Mesendoderm (in vitro differentiated cells): Measurements from ENCODE around the gene SPINT4.
"Not testable (repeated sequence)": the region's sequence is repeated elsewhere in the genome, so short reads cannot be mapped to it uniquely, and the experiment has no call there.

Experiments used
- DNase-seq: peaks from one replicate; pipeline ENCODE4 v3.0.0; 2013
- H2AK5ac ChIP-seq: 2 replicates; pipeline ENCODE4 v1.6.1; 2013; ENCODE audit warnings: low read length, inconsistent platforms
- H2BK120ac ChIP-seq: 2 replicates; pipeline ENCODE4 v1.6.1; 2013; ENCODE audit warnings: low read depth, mild to moderate bottlenecking, low read length, moderate library complexity, mixed read lengths
- H2BK15ac ChIP-seq: replicated peaks from 2 replicates; pipeline ENCODE4 v1.6.1; 2013; ENCODE audit warnings: low read depth, mild to moderate bottlenecking, moderate library complexity
- H2BK5ac ChIP-seq: 2 replicates; pipeline ENCODE4 v1.6.1; 2013; ENCODE audit warnings: low read length, inconsistent platforms
- H3K18ac ChIP-seq: 2 replicates; pipeline ENCODE4 v1.6.1; 2013; ENCODE audit warnings: mild to moderate bottlenecking, low read length, mixed read lengths
- H3K23ac ChIP-seq: one replicate; pipeline ENCODE4 v1.6.1; 2013; ENCODE audit warnings: low read length
- H3K27ac ChIP-seq: 2 replicates; pipeline ENCODE4 v1.5.1; 2013; ENCODE audit warnings: low read depth, mild to moderate bottlenecking, inconsistent platforms, low read length, moderate library complexity
- H3K27me3 ChIP-seq: 2 replicates; pipeline ENCODE4 v1.6.1; 2013; ENCODE audit warnings: low read length, control low read depth, mild to moderate bottlenecking, inconsistent platforms; ENCODE audit not compliant: insufficient read depth, poor library complexity
- H3K36me3 ChIP-seq: 2 replicates; pipeline ENCODE4 v1.6.1; 2013; ENCODE audit warnings: low read length, inconsistent platforms; ENCODE audit not compliant: control insufficient read depth, insufficient read depth
- H3K4ac ChIP-seq: one replicate; pipeline ENCODE4 v1.6.1; 2013; ENCODE audit warnings: low read depth, mild to moderate bottlenecking, low read length, moderate library complexity
- H3K4me1 ChIP-seq: 2 replicates; pipeline ENCODE4 v1.6.1; 2013; ENCODE audit warnings: low read depth, low read length, inconsistent platforms; ENCODE audit not compliant: control insufficient read depth
- H3K4me2 ChIP-seq: 2 replicates; pipeline ENCODE4 v1.6.1; 2013; ENCODE audit warnings: low read length
- H3K4me3 ChIP-seq: 2 replicates; pipeline ENCODE4 v1.5.1; 2013; ENCODE audit warnings: mild to moderate bottlenecking, low read length
- H3K56ac ChIP-seq: one replicate; pipeline ENCODE4 v1.6.1; 2013; ENCODE audit warnings: low read length
- H3K79me1 ChIP-seq: 2 replicates; pipeline ENCODE4 v1.6.1; 2013; ENCODE audit warnings: low read length, inconsistent platforms
- H3K79me2 ChIP-seq: 2 replicates; pipeline ENCODE4 v1.6.1; 2013; ENCODE audit warnings: mild to moderate bottlenecking, low read length; ENCODE audit not compliant: control insufficient read depth, insufficient read depth
- H3K9ac ChIP-seq: 2 replicates; pipeline ENCODE4 v1.6.1; 2013; ENCODE audit warnings: low read length, inconsistent platforms
- H4K5ac ChIP-seq: one replicate; pipeline ENCODE4 v1.6.1; 2013; ENCODE audit warnings: low read length
- H4K8ac ChIP-seq: one replicate; pipeline ENCODE4 v1.6.1; 2013; ENCODE audit warnings: low read depth, mild to moderate bottlenecking, control low read depth, low read length, moderate library complexity
- WGBS: extraction: QIAGEN DNeasy Blood & Tissue Kit; methylation state at CpG from one replicate; pipeline ENCODE4 v1.1.7; 2013; ENCODE audit warnings: low lambda C conversion rate, missing lambda C conversion rate; ENCODE audit not compliant: insufficient coverage; ENCODE audit errors: extremely low coverage; 5-methylcytosine and 5-hydroxymethylcytosine counted together

The SPINT4 gene

GRCh38 chr20:45752746-45753145 is 30.6 kb downstream of the SPINT4 start:
- no peak overlapping the region for H3K9ac ChIP-seq
- H2BK120ac ChIP-seq, result no peak overlapping the region
- no peak for DNase-seq
- H3K4ac ChIP-seq, result no peak overlapping the region
- H3K27ac ChIP-seq, result no peak overlapping the region
- H3K23ac ChIP-seq, result no peak overlapping the region
- H3K79me1 ChIP-seq, result no peaks in the 10 kb centered on the region
- no peak overlapping the region for H3K4me3 ChIP-seq
- H4K8ac ChIP-seq, result no peak overlapping the region
- no peaks in the 10 kb centered on the region for H3K79me2 ChIP-seq
- H3K56ac ChIP-seq, result no peak overlapping the region
- no peaks in the 10 kb centered on the region for H3K4me1 ChIP-seq
- WGBS, result no CpG with 5 or more reads among the region's 3 CpGs
- no peaks in the 10 kb centered on the region for H3K27me3 ChIP-seq
- no peak overlapping the region for H2AK5ac ChIP-seq
- no peaks in the 10 kb centered on the region for H3K36me3 ChIP-seq
- H2BK15ac ChIP-seq, result no peak overlapping the region
- H3K4me2 ChIP-seq, result no peak overlapping the region
- no peak overlapping the region for H4K5ac ChIP-seq
- no peak overlapping the region for H3K18ac ChIP-seq
- no peak overlapping the region for H2BK5ac ChIP-seq

- H3K79me1 ChIP-seq, result no peaks in the 10 kb centered on the region
- DNase-seq, result no peak
- H3K4me1 ChIP-seq, result no peaks in the 10 kb centered on the region
- no peaks in the 10 kb centered on the region for H3K27me3 ChIP-seq
- no peak overlapping the region for H3K4me2 ChIP-seq
- H3K23ac ChIP-seq, result no peak overlapping the region
- H2BK120ac ChIP-seq, result peak overlapping the region; percentile 35
- peak overlapping the region; percentile 8 for H3K18ac ChIP-seq
- no peak overlapping the region for H3K56ac ChIP-seq
- no peak overlapping the region for H2AK5ac ChIP-seq
- WGBS, result no CpG with 5 or more reads among the region's 4 CpGs
- no peak overlapping the region for H3K9ac ChIP-seq
- H3K27ac ChIP-seq, result no peak overlapping the region
- no peak overlapping the region for H4K8ac ChIP-seq
- no peak overlapping the region for H3K4me3 ChIP-seq
- no peaks in the 10 kb centered on the region for H3K36me3 ChIP-seq
- no peak overlapping the region for H4K5ac ChIP-seq
- no peak overlapping the region for H2BK5ac ChIP-seq
- H2BK15ac ChIP-seq, result no peak overlapping the region
- no peak overlapping the region for H3K4ac ChIP-seq
- no peaks in the 10 kb centered on the region for H3K79me2 ChIP-seq
These were observed 35.9 kb downstream of the SPINT4 start for GRCh38 chr20:45758096-45758495.

- H3K4me2 ChIP-seq, H3K27ac ChIP-seq, H2BK5ac ChIP-seq, H3K23ac ChIP-seq, DNase-seq, H3K4ac ChIP-seq, H2BK120ac ChIP-seq, H2AK5ac ChIP-seq, H2BK15ac ChIP-seq, H3K4me1 ChIP-seq, H3K79me2 ChIP-seq, H4K8ac ChIP-seq, H3K56ac ChIP-seq, H3K9ac ChIP-seq, H3K27me3 ChIP-seq, H3K36me3 ChIP-seq, H3K79me1 ChIP-seq, H4K5ac ChIP-seq, H3K4me3 ChIP-seq: not testable (repeated sequence)
- no CpG with 5 or more reads among the region's 8 CpGs for WGBS
- peak overlapping the region; percentile 18 for H3K18ac ChIP-seq
These were observed 37.8 kb downstream of the SPINT4 start for GRCh38 chr20:45759921-45760320.

GRCh38 chr20:45761966-45762365 is 39.8 kb downstream of the SPINT4 start:
- not testable (repeated sequence) for H4K5ac ChIP-seq, H4K8ac ChIP-seq, H2AK5ac ChIP-seq, H3K27ac ChIP-seq, H3K36me3 ChIP-seq, H3K4me3 ChIP-seq, H3K4me1 ChIP-seq, H3K23ac ChIP-seq, H3K27me3 ChIP-seq, H2BK120ac ChIP-seq, H2BK15ac ChIP-seq, H3K56ac ChIP-seq, H3K9ac ChIP-seq, H2BK5ac ChIP-seq, H3K4me2 ChIP-seq, H3K79me1 ChIP-seq, DNase-seq, H3K79me2 ChIP-seq
- Histone ChIP-seq H3K18ac (peak overlapping the region; percentile 96), H3K4ac (peak overlapping the region; percentile 71)
- no CpG with 5 or more reads among the region's 12 CpGs for WGBS

GRCh38 chr20:45764618-45765282 is 42.6 kb downstream of the SPINT4 start:
- H3K27ac ChIP-seq, result peak overlapping the region; percentile 94
- H3K79me1 ChIP-seq, H2AK5ac ChIP-seq, H3K23ac ChIP-seq, H3K27me3 ChIP-seq, H3K9ac ChIP-seq, H4K5ac ChIP-seq, H4K8ac ChIP-seq, H3K36me3 ChIP-seq, H3K4me3 ChIP-seq, H3K4me2 ChIP-seq, H3K79me2 ChIP-seq, H3K4me1 ChIP-seq: not testable (repeated sequence)
- H3K4ac ChIP-seq, result peak overlapping the region; percentile 55
- peak overlapping the region; percentile 62 for H3K18ac ChIP-seq
- H3K56ac ChIP-seq, result peak overlapping the region; percentile 42
- H2BK120ac ChIP-seq, result peak overlapping the region; percentile 45
- peak overlapping the region; percentile 59 for H2BK5ac ChIP-seq
- WGBS, result no CpG with 5 or more reads among the region's 13 CpGs
- H2BK15ac ChIP-seq, result peak overlapping the region; percentile 99
- DNase-seq, result peak; percentile 72
